CD8-positive, alpha-beta memory T cell (primary cell): ENCODE data around the gene HPGD. TPM values are rescaled to one million over a fixed set of nuclear protein-coding genes. Genes with fewer than 3 reads are reported as not detected.

Experiments
- CTCF ChIA-PET: fragments of 350-600 bp; sonication (Branson Sonifier 250); formaldehyde crosslinking; loops from one replicate; lab custom pipeline; 2021; ENCODE audit warnings: antibody characterized with exemption; lab: Charles Lee
- POLR2A ChIA-PET: fragments of 350-600 bp; sonication (Branson Sonifier 250); formaldehyde crosslinking; loops from one replicate; lab custom pipeline; 2021; ENCODE audit warnings: antibody characterized with exemption; lab: Charles Lee
- DNase-seq, 5 donors: peaks; one replicate each; pipeline versions ENCODE4 v3.0.0 to v3.0.0-alpha.2; 2020 to 2022; ENCODE audit warnings: mixed read lengths in 1 of 5
- H3K27ac ChIP-seq: one replicate; pipeline ENCODE4 v1.7.0; 2013; ENCODE audit warnings: low read depth, mild to moderate bottlenecking, low read length, moderate library complexity
- H3K27me3 ChIP-seq: 2 replicates; pipeline ENCODE4 v1.7.0; 2013; ENCODE audit warnings: low read length, mild to moderate bottlenecking; ENCODE audit not compliant: insufficient read depth, poor library complexity, severe bottlenecking
- H3K36me3 ChIP-seq: 2 replicates; pipeline ENCODE4 v1.7.0; 2013; ENCODE audit warnings: mild to moderate bottlenecking, low read length, moderate library complexity; ENCODE audit not compliant: insufficient read depth
- H3K4me1 ChIP-seq: 2 replicates; pipeline ENCODE4 v1.7.0; 2013; ENCODE audit warnings: mild to moderate bottlenecking, low read length, moderate library complexity; ENCODE audit not compliant: insufficient read depth
- H3K4me3 ChIP-seq: 2 replicates; pipeline ENCODE4 v1.7.0; 2013; ENCODE audit warnings: mild to moderate bottlenecking, low read length
- H3K9me3 ChIP-seq: 2 replicates; pipeline ENCODE4 v1.7.0; 2013; ENCODE audit warnings: mild to moderate bottlenecking, low read length
- H3K27ac Mint-ChIP-seq, 8 donors: one replicate each; pipeline ENCODE4 v1.8.0; 2020 to 2021; ENCODE audit warnings: mixed read lengths in 8 of 8, mild to moderate bottlenecking in 6 of 8, inconsistent platforms in 3 of 8, moderate library complexity in 3 of 8
- H3K27me3 Mint-ChIP-seq, 2 donors: one replicate each; pipeline ENCODE4 v1.8.0; 2020 to 2021; ENCODE audit warnings: mixed read lengths in 2 of 2, mild to moderate bottlenecking in 1 of 2, moderate library complexity in 1 of 2
- H3K36me3 Mint-ChIP-seq, 3 donors: one replicate each; pipeline ENCODE4 v1.8.0; 2020 to 2021; ENCODE audit warnings: mixed read lengths in 3 of 3, inconsistent platforms in 1 of 3, mild to moderate bottlenecking in 1 of 3
- H3K4me1 Mint-ChIP-seq, 3 donors: one replicate each; pipeline ENCODE4 v1.8.0; 2020 to 2021; ENCODE audit warnings: mixed read lengths in 3 of 3, inconsistent platforms in 1 of 3, mild to moderate bottlenecking in 1 of 3
- H3K4me3 Mint-ChIP-seq, 7 donors: one replicate each; pipeline ENCODE4 v1.8.0; 2020 to 2021; ENCODE audit warnings: mixed read lengths in 7 of 7, mild to moderate bottlenecking in 6 of 7, moderate library complexity in 4 of 7, inconsistent platforms in 2 of 7
- H3K9me3 Mint-ChIP-seq, 5 donors: one replicate each; pipeline ENCODE4 v1.8.0; 2020 to 2022; ENCODE audit warnings: mixed read lengths in 5 of 5, mild to moderate bottlenecking in 3 of 5, moderate library complexity in 2 of 5, inconsistent platforms in 1 of 5
- polyA plus RNA-seq: library from polyadenylated mRNA; unstranded; fragments of 300-500 nt; fragmentation: Illumina TruSeq; gene quantifications from one replicate; pipeline ENCODE4 v1.2.3, GENCODE V29; 2021
- total RNA-seq, 2 experiments: library from RNA; stranded (reverse); gene quantifications; one replicate each; pipeline ENCODE4 v1.2.3, GENCODE V29; 2021

Gene HPGD
- 1 to 10 TPM; 1.4 to 1.6 TPM for total RNA-seq
- 18.2 TPM for polyA plus RNA-seq

DNA sequence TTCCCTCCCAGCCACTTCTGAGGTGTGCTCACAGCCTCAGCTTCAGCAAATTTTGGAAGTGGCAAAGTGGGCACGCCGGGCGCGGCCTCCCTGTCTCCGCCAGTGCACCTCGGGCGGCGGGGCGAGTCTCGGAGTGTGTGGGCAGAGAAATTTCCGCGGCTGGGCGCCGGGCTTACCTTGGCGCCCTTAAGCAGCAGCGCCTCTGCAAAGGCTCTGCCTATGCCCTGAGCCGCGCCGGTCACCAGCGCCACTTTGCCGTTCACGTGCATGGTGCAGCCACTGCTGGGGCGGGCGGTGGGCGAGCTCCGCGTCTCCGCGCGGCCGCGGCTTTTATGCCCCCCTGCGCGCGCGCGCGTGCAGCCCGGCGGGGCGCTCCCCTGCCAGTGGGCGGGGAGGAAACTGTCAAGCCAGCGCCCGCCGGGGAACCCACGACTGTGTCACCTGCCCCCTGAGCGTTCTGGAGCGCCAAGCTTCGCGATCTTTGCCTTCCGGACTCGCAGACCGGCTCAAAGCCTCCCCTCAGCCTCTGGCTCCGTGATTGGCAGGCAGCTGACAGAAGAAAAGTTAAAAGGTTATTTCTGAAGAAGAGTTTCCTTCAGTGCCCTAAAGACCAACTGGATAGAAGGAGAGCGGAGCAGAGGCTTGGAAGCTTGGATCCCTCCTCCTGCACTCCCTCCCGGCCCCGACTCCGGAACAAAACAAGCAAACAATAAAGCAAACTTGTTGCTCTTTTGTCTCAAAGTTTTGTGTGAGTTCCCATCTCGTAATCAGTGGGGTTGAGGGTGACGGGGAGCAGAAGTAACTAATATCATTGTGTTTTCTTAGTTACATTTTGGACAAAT, at the start of gene HPGD:
Gene HPGD (minus strand): TSS at position 306 of the 842 bp plus-strand sequence. CDS start 37 bp downstream, at position 269.
- Histone ChIP-seq H3K27me3 (no peaks in the 10 kb centered on the region), H3K27ac (peak within 1 kb of the TSS; percentile 38), H3K4me3 (peak within 1 kb of the TSS; percentile 59), H3K36me3 (no peaks in the 10 kb centered on the region), H3K9me3 (no peaks in the 10 kb centered on the region), H3K4me1 (no peaks in the 10 kb centered on the region)
- Mint-ChIP-seq H3K27ac (peak within 1 kb of the TSS; percentile 52 to 96 (median 88)), H3K36me3 (peaks cover 0 to 3% (median 2%) of the 10 kb centered on the region in 3 donors), H3K4me1 (peaks cover 8 to 26% (median 16%) of the 10 kb centered on the region in 3 donors), H3K9me3 (peaks cover 0 to 7% (median 0%) of the 10 kb centered on the region in 5 donors), H3K27me3 (peaks cover 10 to 33% of the 10 kb centered on the region in 2 donors), H3K4me3 (peak within 1 kb of the TSS; percentile 73 to 97 (median 91))
- peak; percentile 55 to 79 (median 70) for DNase-seq
- CTCF ChIA-PET: interaction anchor here (0.6 to 0.9 kb wide), 2 partner anchors 12 to 14 kb away, joined by 3 to 4 read pairs; no protein-coding TSS in a partner anchor
- POLR2A ChIA-PET: no interaction called here

DNA sequence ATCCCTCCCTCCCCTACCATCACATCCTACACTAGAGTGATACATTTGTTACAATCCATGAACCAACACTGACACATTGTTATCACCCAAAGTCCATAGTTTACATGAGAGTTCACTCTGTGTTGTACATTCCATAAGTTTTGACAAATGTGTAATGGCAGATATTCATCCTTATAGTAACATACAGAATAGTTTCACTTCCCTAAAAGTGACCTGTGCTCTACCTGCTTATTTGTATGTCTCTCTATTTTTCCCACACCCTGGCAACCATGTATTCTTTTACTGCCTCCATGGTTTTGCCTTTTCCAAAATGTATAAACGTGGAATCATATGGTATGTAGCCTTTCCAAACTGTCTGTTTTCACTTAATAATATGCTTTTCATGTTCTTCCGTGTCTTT, 42.2 kb upstream of the HPGD start:
- POLR2A ChIA-PET: no interaction called here
- Histone ChIP-seq H3K27me3 (no peaks in the 10 kb centered on the region), H3K4me3 (no peak overlapping the region), H3K4me1 (no peaks in the 10 kb centered on the region), H3K9me3 (no peaks in the 10 kb centered on the region), H3K36me3 (no peaks in the 10 kb centered on the region), H3K27ac (no peak overlapping the region)
- Mint-ChIP-seq H3K9me3 (peaks cover 0 to 4% (median 0%) of the 10 kb centered on the region in 5 donors), H3K27ac (no peak overlapping the region), H3K36me3 (no peaks in the 10 kb centered on the region), H3K4me3 (no peak overlapping the region), H3K27me3 (no peaks in the 10 kb centered on the region), H3K4me1 (no peaks in the 10 kb centered on the region)
- DNase-seq: no peak
- CTCF ChIA-PET: no interaction called here

DNA sequence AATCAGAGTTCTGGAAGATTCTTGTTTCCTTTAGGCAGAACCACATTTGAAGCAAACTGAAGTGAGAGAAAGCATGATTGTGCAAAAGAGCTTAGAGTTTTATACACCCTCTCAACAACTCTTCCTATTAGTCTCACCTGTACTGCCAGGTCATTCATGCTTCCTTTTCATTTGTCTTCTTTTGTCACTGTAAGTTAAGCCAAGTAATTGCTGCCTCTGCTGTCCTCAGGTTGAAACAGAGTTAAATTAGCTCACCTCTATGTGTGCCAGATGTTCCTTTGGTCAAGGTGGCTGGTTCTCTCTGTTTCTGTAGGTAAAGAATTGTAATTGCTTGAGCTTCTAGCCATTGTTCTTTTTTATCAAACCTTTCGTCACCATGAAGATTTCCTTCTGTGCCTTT, 41.1 kb upstream of the HPGD start:
- DNase-seq: no peak
- ChIA-PET CTCF (no interaction called here), POLR2A (no interaction called here)
- no peaks in the 10 kb centered on the region for H3K36me3 Mint-ChIP-seq
- Histone ChIP-seq H3K36me3 (no peaks in the 10 kb centered on the region), H3K27ac (no peak overlapping the region), H3K4me1 (no peaks in the 10 kb centered on the region), H3K9me3 (no peaks in the 10 kb centered on the region), H3K27me3 (no peaks in the 10 kb centered on the region), H3K4me3 (no peak overlapping the region)
- no peak overlapping the region for H3K4me3 Mint-ChIP-seq
- H3K9me3 Mint-ChIP-seq: peaks cover 0 to 2% (median 0%) of the 10 kb centered on the region in 5 donors
- H3K27ac Mint-ChIP-seq: no peak overlapping the region
- no peaks in the 10 kb centered on the region for H3K4me1 Mint-ChIP-seq
- no peaks in the 10 kb centered on the region for H3K27me3 Mint-ChIP-seq

DNA sequence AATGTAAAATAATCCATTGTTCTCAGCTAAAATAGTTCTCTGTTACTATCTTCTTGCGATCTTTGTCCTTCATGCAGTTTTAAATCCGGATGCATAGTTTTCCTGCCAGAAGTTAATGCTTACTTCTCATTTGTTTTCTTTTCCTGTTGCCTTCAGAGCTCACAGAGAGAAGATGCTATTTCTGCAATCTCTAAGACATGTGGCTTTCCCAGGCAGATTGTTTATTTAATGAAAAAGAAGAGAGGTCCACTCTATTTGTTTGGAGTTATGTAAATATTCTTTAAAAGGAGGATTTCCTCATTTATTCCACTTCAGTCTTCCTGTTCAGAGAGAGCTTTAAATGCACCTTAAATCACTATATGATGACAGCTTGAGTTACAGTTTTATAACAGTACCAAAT, 39.3 kb upstream of the HPGD start:
- Histone ChIP-seq H3K27me3 (no peaks in the 10 kb centered on the region), H3K36me3 (no peaks in the 10 kb centered on the region), H3K27ac (no peak overlapping the region), H3K9me3 (no peaks in the 10 kb centered on the region), H3K4me3 (no peak overlapping the region), H3K4me1 (no peaks in the 10 kb centered on the region)
- ChIA-PET CTCF (no interaction called here), POLR2A (no interaction called here)
- DNase-seq: no peak
- Mint-ChIP-seq H3K27me3 (no peaks in the 10 kb centered on the region), H3K4me3 (no peak overlapping the region), H3K27ac (no peak overlapping the region), H3K9me3 (no peaks in the 10 kb centered on the region), H3K36me3 (no peaks in the 10 kb centered on the region), H3K4me1 (no peaks in the 10 kb centered on the region)

DNA sequence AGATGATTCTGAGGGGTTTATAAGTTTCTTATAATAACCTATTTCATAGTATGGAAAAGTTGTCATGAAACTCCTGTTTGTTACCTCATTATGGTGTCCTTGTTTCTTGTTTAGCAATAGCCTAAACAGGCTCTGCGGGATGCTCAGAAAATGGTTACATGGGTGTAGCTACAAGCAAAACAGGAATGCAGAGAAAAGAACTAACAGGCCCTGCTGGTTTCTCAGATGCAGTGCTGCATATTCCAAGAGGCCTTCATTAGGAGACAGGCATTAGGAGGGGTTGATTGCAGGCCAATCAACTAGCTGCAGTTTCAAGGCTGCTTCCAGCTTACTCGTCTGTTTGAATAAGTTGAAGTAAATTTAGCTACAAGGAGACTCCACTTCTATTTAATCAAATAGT, 37.6 kb upstream of the HPGD start:
- Histone ChIP-seq H3K27ac (no peak overlapping the region), H3K4me1 (no peaks in the 10 kb centered on the region), H3K9me3 (no peaks in the 10 kb centered on the region), H3K27me3 (no peaks in the 10 kb centered on the region), H3K36me3 (no peaks in the 10 kb centered on the region), H3K4me3 (no peak overlapping the region)
- Mint-ChIP-seq H3K27me3 (no peaks in the 10 kb centered on the region), H3K4me1 (no peaks in the 10 kb centered on the region), H3K9me3 (peaks cover 0 to 4% (median 0%) of the 10 kb centered on the region in 5 donors), H3K36me3 (no peaks in the 10 kb centered on the region), H3K27ac (no peak overlapping the region), H3K4me3 (no peak overlapping the region)
- ChIA-PET POLR2A (no interaction called here), CTCF (no interaction called here)
- no peak for DNase-seq

DNA sequence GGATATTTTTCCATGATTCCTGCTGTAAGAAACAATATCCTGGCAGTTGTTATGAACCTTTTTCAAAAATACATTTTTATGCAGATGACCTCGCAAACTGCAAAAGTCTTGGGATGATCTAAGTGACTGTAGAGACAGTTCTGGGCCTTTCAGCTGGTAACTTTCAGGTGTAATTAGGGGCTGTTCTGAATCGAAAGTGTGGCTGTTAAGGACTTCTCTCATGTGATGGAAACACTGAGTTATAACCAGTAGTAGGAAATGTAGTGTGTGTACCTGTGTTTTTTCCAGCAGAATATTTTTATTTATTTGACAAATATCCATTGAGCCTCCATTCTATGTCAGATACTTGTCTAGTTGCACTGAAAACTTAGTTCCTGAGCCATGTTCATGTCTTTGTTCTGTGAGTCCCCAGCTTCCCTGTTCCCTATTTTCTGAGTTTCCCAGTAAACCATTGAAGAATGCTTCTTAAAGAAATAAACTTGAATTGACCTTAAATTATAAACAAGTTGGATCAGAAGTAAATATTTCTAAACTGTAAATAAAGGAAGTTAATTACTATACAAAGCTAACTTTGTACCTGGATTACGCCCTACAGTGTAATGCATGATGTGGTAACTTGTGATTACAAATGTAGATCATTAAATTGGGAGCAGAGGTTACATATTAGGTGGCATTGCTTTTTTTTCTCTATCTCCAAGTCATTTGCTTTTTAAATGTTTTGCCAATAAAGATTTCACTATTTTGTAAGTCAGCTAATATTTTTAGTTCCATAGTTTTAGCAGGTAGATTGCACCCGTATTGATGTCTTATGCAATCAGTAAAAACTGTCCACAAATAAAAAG, 33.7 kb upstream of the HPGD start:
- CTCF ChIA-PET: no interaction called here
- no peak for DNase-seq
- Histone ChIP-seq H3K4me3 (no peak overlapping the region), H3K9me3 (no peaks in the 10 kb centered on the region), H3K36me3 (no peaks in the 10 kb centered on the region), H3K27ac (no peak overlapping the region), H3K27me3 (no peaks in the 10 kb centered on the region), H3K4me1 (no peaks in the 10 kb centered on the region)
- Mint-ChIP-seq H3K4me1 (no peaks in the 10 kb centered on the region), H3K36me3 (no peaks in the 10 kb centered on the region), H3K4me3 (no peak overlapping the region), H3K27ac (no peak overlapping the region), H3K27me3 (no peaks in the 10 kb centered on the region), H3K9me3 (peaks cover 0 to 11% (median 5%) of the 10 kb centered on the region in 5 donors)
- POLR2A ChIA-PET: no interaction called here

DNA sequence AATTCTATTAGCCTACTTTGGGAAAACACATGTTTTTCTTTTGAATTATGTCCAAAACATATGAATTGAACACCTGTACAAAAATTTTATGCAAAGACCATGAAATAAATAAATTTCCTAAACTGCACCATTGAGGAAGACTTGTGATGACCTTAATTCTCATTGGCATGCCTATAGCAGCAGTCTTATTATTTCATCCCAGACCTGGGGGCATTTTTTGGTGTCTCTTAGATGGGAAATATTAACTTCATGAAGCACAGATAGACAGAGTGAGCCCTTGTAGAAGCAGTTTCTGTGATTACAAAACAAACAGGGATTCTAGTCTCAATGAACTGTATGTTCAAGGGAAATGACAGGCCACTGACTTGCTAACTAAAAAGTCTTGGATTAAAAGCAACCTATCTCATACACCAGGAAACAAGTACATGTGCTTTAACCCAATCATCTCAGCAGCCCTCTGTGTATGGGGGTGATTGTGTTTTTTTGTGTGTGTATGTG, 32.0 kb upstream of the HPGD start:
- H3K4me1 ChIP-seq: no peaks in the 10 kb centered on the region
- CTCF ChIA-PET: no interaction called here
- no peaks in the 10 kb centered on the region for H3K36me3 ChIP-seq
- no peaks in the 10 kb centered on the region for H3K27me3 Mint-ChIP-seq
- H3K9me3 Mint-ChIP-seq: peaks cover 0 to 12% (median 6%) of the 10 kb centered on the region in 5 donors
- no peaks in the 10 kb centered on the region for H3K36me3 Mint-ChIP-seq
- H3K27ac ChIP-seq: no peak overlapping the region
- no peak for DNase-seq
- H3K27ac Mint-ChIP-seq: no peak overlapping the region
- H3K27me3 ChIP-seq: no peaks in the 10 kb centered on the region
- no peaks in the 10 kb centered on the region for H3K9me3 ChIP-seq
- no peak overlapping the region for H3K4me3 Mint-ChIP-seq
- H3K4me3 ChIP-seq: no peak overlapping the region
- POLR2A ChIA-PET: no interaction called here
- no peaks in the 10 kb centered on the region for H3K4me1 Mint-ChIP-seq

DNA sequence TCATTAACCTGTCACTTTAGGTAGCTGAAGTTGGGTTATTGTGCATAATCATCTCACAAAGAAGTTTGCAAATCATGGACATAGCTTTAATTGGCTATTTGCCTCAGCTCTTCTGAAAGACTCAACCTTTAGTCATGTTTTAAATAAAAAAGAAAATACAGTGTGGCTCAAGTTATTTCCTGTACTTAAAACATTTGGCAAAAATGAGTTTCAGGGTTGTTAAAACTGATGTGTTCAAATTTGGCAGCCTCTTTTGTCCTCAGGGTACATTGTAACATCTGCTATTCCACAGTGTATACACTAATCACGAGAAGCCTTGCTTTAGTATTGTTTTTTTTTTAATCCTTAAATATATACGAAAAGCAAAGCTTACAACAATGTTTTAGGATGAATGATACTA, 31.5 kb upstream of the HPGD start:
- no peaks in the 10 kb centered on the region for H3K27me3 ChIP-seq
- H3K27ac ChIP-seq: no peak overlapping the region
- no peak overlapping the region for H3K4me3 Mint-ChIP-seq
- ChIA-PET POLR2A (no interaction called here), CTCF (no interaction called here)
- H3K27me3 Mint-ChIP-seq: no peaks in the 10 kb centered on the region
- H3K36me3 ChIP-seq: no peaks in the 10 kb centered on the region
- H3K4me3 ChIP-seq: no peak overlapping the region
- H3K4me1 ChIP-seq: no peaks in the 10 kb centered on the region
- no peak overlapping the region for H3K27ac Mint-ChIP-seq
- no peak for DNase-seq
- H3K4me1 Mint-ChIP-seq: no peaks in the 10 kb centered on the region
- H3K9me3 Mint-ChIP-seq: peaks cover 0 to 12% (median 6%) of the 10 kb centered on the region in 5 donors
- H3K36me3 Mint-ChIP-seq: no peaks in the 10 kb centered on the region
- H3K9me3 ChIP-seq: no peaks in the 10 kb centered on the region
